Lung microvascular endothelial cell (primary cell): ENCODE measurements around the gene RPGRIP1. TPM values are rescaled to one million over a fixed set of nuclear protein-coding genes. Genes with fewer than 3 reads are reported as not detected.
"Not testable (repeated sequence)": the region's sequence is repeated elsewhere in the genome, so short reads cannot be mapped to it uniquely, and the experiment has no call there.

Experiments
- DNase-seq, 2 donors: peaks; one replicate each; pipeline versions ENCODE4 v3.0.0 to v3.0.0-alpha.2; 2010; ENCODE audit warnings: low read depth in 2 of 2
- total RNA-seq: library from RNA; depleted of rRNA; stranded (reverse); fragments of >200 nt; gene quantifications from 2 replicates; pipeline ENCODE4 v1.2.1, GENCODE V29; 2014

RPGRIP1 gene
- total RNA-seq, 1 donor from 2014 or later, result 0.20 TPM

- DNase-seq, result no peak
These were observed 19.8 kb downstream of the RPGRIP1 start for GRCh38 chr14:21299562-21300130.

GRCh38 chr14:21300892-21301291 is 21.0 kb downstream of the RPGRIP1 start:
- peak in 1 of 2 donors; percentile 34 for DNase-seq

GRCh38 chr14:21302013-21302835 is 22.3 kb downstream of the RPGRIP1 start:
- no peak for DNase-seq

GRCh38 chr14:21302836-21303140 is 22.9 kb downstream of the RPGRIP1 start:
- DNase-seq, result not testable (repeated sequence)

- DNase-seq, result no peak
These were observed 27.8 kb downstream of the RPGRIP1 start for GRCh38 chr14:21307637-21308036.

GRCh38 chr14:21308132-21308478 is 28.2 kb downstream of the RPGRIP1 start:
- no peak for DNase-seq

GRCh38 chr14:21308479-21309237 is 28.8 kb downstream of the RPGRIP1 start:
- DNase-seq, result peak; percentile 79 to 87

GRCh38 chr14:21309238-21309636 is 29.4 kb downstream of the RPGRIP1 start:
- DNase-seq, result no peak

GRCh38 chr14:21309956-21310355 is 30.1 kb downstream of the RPGRIP1 start:
- no peak for DNase-seq

GRCh38 chr14:21311614-21312013 is 31.7 kb downstream of the RPGRIP1 start:
- DNase-seq, result no peak

- DNase-seq, result no peak
These were observed 33.6 kb downstream of the RPGRIP1 start for GRCh38 chr14:21313512-21313911.

- peak in 1 of 2 donors; percentile 5 for DNase-seq
These were observed 37.5 kb downstream of the RPGRIP1 start for GRCh38 chr14:21317398-21317797.

GRCh38 chr14:21320913-21321312 is 41.0 kb downstream of the RPGRIP1 start:
- DNase-seq, result no peak

- DNase-seq, result no peak
These were observed 42.8 kb downstream of the RPGRIP1 start for GRCh38 chr14:21322716-21323115.

- no peak for DNase-seq
These were observed 47.1 kb downstream of the RPGRIP1 start for GRCh38 chr14:21326972-21327371.

Other genes with a start within 250 kb of the RPGRIP1 start
- not detected in 2 replicates for gene TPPP2, start 249.9 kb upstream of the RPGRIP1 start, total RNA-seq
- gene RNASE13, start 245.3 kb upstream of the RPGRIP1 start, total RNA-seq, result not detected in 2 replicates
- not detected in 2 replicates for gene RNASE7, start 237.7 kb upstream of the RPGRIP1 start, total RNA-seq
- not detected in 2 replicates for gene RNASE8, start 222.3 kb upstream of the RPGRIP1 start, total RNA-seq
- 4.8 and 5.8 TPM in 2 replicates for gene ARHGEF40, start 209.8 kb upstream of the RPGRIP1 start, total RNA-seq
- 2.0 and 2.4 TPM in 2 replicates for gene ZNF219, start 181.4 kb upstream of the RPGRIP1 start, total RNA-seq
- not detected in 2 replicates for gene TMEM253, start 179.0 kb upstream of the RPGRIP1 start, total RNA-seq
- not detected in 2 replicates for gene OR5AU1, start 124.0 kb upstream of the RPGRIP1 start, total RNA-seq
- gene HNRNPC, start 10.6 kb upstream of the RPGRIP1 start, total RNA-seq, result 570 and 584 TPM in 2 replicates
- 50.4 and 51.4 TPM in 2 replicates for gene SUPT16H, start 103.9 kb downstream of the RPGRIP1 start, total RNA-seq
- gene CHD8, start 176.0 kb downstream of the RPGRIP1 start, total RNA-seq, result 40.1 and 46.8 TPM in 2 replicates
- gene RAB2B, start 196.9 kb downstream of the RPGRIP1 start, total RNA-seq, result 18.1 and 31.7 TPM in 2 replicates
- gene TOX4, start 197.1 kb downstream of the RPGRIP1 start, total RNA-seq, result 15.9 and 19.2 TPM in 2 replicates
- gene METTL3, start 231.3 kb downstream of the RPGRIP1 start, total RNA-seq, result 34.4 and 66.9 TPM in 2 replicates
- gene SALL2, start 246.3 kb downstream of the RPGRIP1 start, total RNA-seq, result 0.44 and 0.60 TPM in 2 replicates